Upper lobe of left lung (tissue), 4 donors: ENCODE data around the gene SEC23IP.

ENCODE experiments used
- POLR2A ChIP-seq, 4 donors: fragments of 450-650 bp; IDR thresholded peaks; one replicate each; pipeline ENCODE4 v1.5.1; 2016 to 2017; ENCODE audit warnings: antibody characterized with exemption in 4 of 4, mild to moderate bottlenecking in 2 of 4
- POLR2AphosphoS5 ChIP-seq, 2 donors: sonication (generic); formaldehyde crosslinking; IDR thresholded peaks; one replicate each; pipeline ENCODE4 v1.5.1; 2017; ENCODE audit warnings: antibody characterized with exemption in 2 of 2
- TF ChIP-seq, protein P1 (sequence below), 6 experiments: fragments of 450-650 bp in 4 of 6; fragments of 200-600 bp in 2 of 6; sonication (generic) in 2 of 6; IDR thresholded peaks; one replicate each; pipeline ENCODE4 v1.5.1; 2016 to 2019; ENCODE audit warnings: antibody characterized with exemption in 6 of 6

GRCh38 chr10:119917777-119918176 is 25.2 kb downstream of the SEC23IP start:
- TF ChIP-seq POLR2A (IDR thresholded peaks at IDR 0.05) (no peak), POLR2AphosphoS5 (IDR thresholded peaks at IDR 0.05) (no peak)
- TF ChIP-seq, protein P1, sequence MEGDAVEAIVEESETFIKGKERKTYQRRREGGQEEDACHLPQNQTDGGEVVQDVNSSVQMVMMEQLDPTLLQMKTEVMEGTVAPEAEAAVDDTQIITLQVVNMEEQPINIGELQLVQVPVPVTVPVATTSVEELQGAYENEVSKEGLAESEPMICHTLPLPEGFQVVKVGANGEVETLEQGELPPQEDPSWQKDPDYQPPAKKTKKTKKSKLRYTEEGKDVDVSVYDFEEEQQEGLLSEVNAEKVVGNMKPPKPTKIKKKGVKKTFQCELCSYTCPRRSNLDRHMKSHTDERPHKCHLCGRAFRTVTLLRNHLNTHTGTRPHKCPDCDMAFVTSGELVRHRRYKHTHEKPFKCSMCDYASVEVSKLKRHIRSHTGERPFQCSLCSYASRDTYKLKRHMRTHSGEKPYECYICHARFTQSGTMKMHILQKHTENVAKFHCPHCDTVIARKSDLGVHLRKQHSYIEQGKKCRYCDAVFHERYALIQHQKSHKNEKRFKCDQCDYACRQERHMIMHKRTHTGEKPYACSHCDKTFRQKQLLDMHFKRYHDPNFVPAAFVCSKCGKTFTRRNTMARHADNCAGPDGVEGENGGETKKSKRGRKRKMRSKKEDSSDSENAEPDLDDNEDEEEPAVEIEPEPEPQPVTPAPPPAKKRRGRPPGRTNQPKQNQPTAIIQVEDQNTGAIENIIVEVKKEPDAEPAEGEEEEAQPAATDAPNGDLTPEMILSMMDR (IDR thresholded peaks at IDR 0.05): no peak
